Measurements from ENCODE around the gene CCDC90B. TPM values are rescaled to one million over a fixed set of nuclear protein-coding genes. Genes with fewer than 3 reads are reported as not detected.

Gene CCDC90B
- total RNA-seq, 1 donor from 2014 or later, result 8.2 TPM

- no peaks in the 10 kb centered on the region for H3K27me3 ChIP-seq
- H3K4me1 ChIP-seq, result no peaks in the 10 kb centered on the region
- intact Hi-C loops (cut with DNase I), result no loop called here
- no peak overlapping the region for H3K4me3 ChIP-seq
- no peaks in the 10 kb centered on the region for H3K36me3 ChIP-seq
- H3K27ac ChIP-seq, result no peak overlapping the region
- no peaks in the 10 kb centered on the region for H3K9me3 ChIP-seq
- DNase-seq (ENCODE audit: low spot score in 2 of 2), result no peak
- TF ChIP-seq CTCF (IDR thresholded peaks at IDR 0.05), result no peak
Observed at GRCh38 chr11:83221694-83222093, 64.5 kb downstream of the CCDC90B start.

- no peaks in the 10 kb centered on the region for H3K9me3 ChIP-seq
- no peak for DNase-seq (ENCODE audit: low spot score in 2 of 2)
- H3K27ac ChIP-seq, result no peak overlapping the region
- intact Hi-C loops (cut with DNase I), result no loop called here
- H3K4me3 ChIP-seq, result no peak overlapping the region
- TF ChIP-seq CTCF (IDR thresholded peaks at IDR 0.05), result no peak
- no peaks in the 10 kb centered on the region for H3K36me3 ChIP-seq
- no peaks in the 10 kb centered on the region for H3K27me3 ChIP-seq
- H3K4me1 ChIP-seq, result no peaks in the 10 kb centered on the region
Observed at GRCh38 chr11:83220260-83220659, 65.9 kb downstream of the CCDC90B start.

- no peaks in the 10 kb centered on the region for H3K27me3 ChIP-seq
- H3K9me3 ChIP-seq, result no peaks in the 10 kb centered on the region
- no peak overlapping the region for H3K27ac ChIP-seq
- no peaks in the 10 kb centered on the region for H3K4me1 ChIP-seq
- TF ChIP-seq CTCF (IDR thresholded peaks at IDR 0.05), result no peak
- no peak overlapping the region for H3K4me3 ChIP-seq
- intact Hi-C loops (cut with DNase I), result no loop called here
- H3K36me3 ChIP-seq, result peaks cover 0 to under 1% of the 10 kb centered on the region in 2 donors
- no peak for DNase-seq (ENCODE audit: low spot score in 2 of 2)
Observed at GRCh38 chr11:83219095-83219494, 67.1 kb downstream of the CCDC90B start.

Other genes with a start within 250 kb of the CCDC90B start
- 7.7 TPM for gene RAB30, start 214.5 kb downstream of the CCDC90B start, total RNA-seq
- gene PCF11, start 129.2 kb downstream of the CCDC90B start, total RNA-seq, result 19.2 TPM
- 25.1 TPM for gene ANKRD42, start 92.7 kb downstream of the CCDC90B start, total RNA-seq

All from ascending aorta (tissue), 2 donors.